NCI-H526 treated with DMSO at 0.1 percent for 48 hours (cell line): ENCODE measurements around the gene LEMD2.
A peak's percentile ranks its signal among the peaks of the same experiment; 100 is the strongest.
"Not testable (repeated sequence)": the region's sequence is repeated elsewhere in the genome, so short reads cannot be mapped to it uniquely, and the experiment has no call there.

Experiments used
- DNase-seq: peaks from one replicate; lab custom pipeline; 2025; lab: John Stamatoyannopoulos, UW

Gene LEMD2

GRCh38 chr6:33788694-33789549, at the start of gene LEMD2:
TSS of gene LEMD2 (minus strand) at chr6:33789130. CDS start at chr6:33789116, 14 bp downstream.
- DNase-seq: peak; percentile 82

GRCh38 chr6:33837971-33838665, 49.2 kb upstream of the LEMD2 start:
- no peak for DNase-seq

GRCh38 chr6:33836806-33837469, 48.0 kb upstream of the LEMD2 start:
- DNase-seq: no peak

GRCh38 chr6:33834401-33835392, 45.8 kb upstream of the LEMD2 start:
- no peak for DNase-seq

GRCh38 chr6:33833599-33833998, 44.7 kb upstream of the LEMD2 start:
- DNase-seq: no peak

- not testable (repeated sequence) for DNase-seq
These were observed 43.9 kb upstream of the LEMD2 start for GRCh38 chr6:33832831-33833230.

- DNase-seq: not testable (repeated sequence)
These were observed 42.8 kb upstream of the LEMD2 start for GRCh38 chr6:33831725-33832124.

GRCh38 chr6:33830635-33831240, 41.8 kb upstream of the LEMD2 start:
- no peak for DNase-seq

- DNase-seq: no peak
These were observed 40.1 kb upstream of the LEMD2 start for GRCh38 chr6:33828764-33829731.

- DNase-seq: no peak
These were observed 39.5 kb upstream of the LEMD2 start for GRCh38 chr6:33828452-33828763.

GRCh38 chr6:33827546-33828451, 38.9 kb upstream of the LEMD2 start:
- no peak for DNase-seq

GRCh38 chr6:33826537-33826936, 37.6 kb upstream of the LEMD2 start:
- no peak for DNase-seq

GRCh38 chr6:33824461-33825154, 35.7 kb upstream of the LEMD2 start:
- DNase-seq: no peak

- no peak for DNase-seq
These were observed 34.9 kb upstream of the LEMD2 start for GRCh38 chr6:33823806-33824205.

GRCh38 chr6:33822575-33823395, 33.9 kb upstream of the LEMD2 start:
- peak; percentile 19 for DNase-seq

GRCh38 chr6:33820784-33821520, 32.0 kb upstream of the LEMD2 start:
- no peak for DNase-seq

- DNase-seq: no peak
These were observed 31.3 kb upstream of the LEMD2 start for GRCh38 chr6:33820243-33820642.
